ENCODE results near the gene WDR93. TPM values are rescaled to one million over a fixed set of nuclear protein-coding genes. Genes with fewer than 3 reads are reported as not detected.

The WDR93 gene
- total and polyA plus RNA-seq, 2 of the 4 experiments (the other 2 are of a cell fraction), result not detected

DNA sequence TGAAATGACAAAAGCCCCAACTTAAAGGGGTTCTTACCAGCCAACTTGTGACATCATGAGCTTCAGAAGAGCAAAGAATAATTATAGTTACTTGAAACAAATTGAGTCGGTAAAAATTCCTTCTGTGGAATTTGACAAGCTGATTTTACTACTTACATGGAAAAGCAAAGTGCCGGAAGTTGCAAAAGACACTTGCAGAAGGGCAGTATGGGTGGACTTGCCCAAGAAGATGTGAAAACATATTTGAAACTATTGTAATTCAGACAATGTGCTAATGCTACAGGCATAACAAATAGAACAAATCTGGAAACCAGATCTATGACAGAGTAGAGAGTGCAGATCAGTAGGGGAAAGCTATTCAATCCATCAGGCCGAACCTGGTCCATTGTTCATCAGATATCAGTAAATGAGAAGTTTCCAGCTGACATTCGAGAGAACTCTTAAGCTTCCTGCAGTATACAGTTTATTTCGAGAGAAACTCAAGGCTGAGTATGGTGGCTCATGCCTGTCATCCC, 32.9 kb upstream of the WDR93 start:
- H4K91ac ChIP-seq (ENCODE audit: insufficient read depth, low read depth, low read length), result no peak overlapping the region
- no peak overlapping the region for H3K23ac ChIP-seq (ENCODE audit: low read depth, low read length)
- H2AFZ ChIP-seq (replicated peaks; ENCODE audit: low read length, poor library complexity), result no peak overlapping the region
- no peak overlapping the region for H2BK15ac ChIP-seq (ENCODE audit: low read depth, low read length)
- no peak overlapping the region for H4K8ac ChIP-seq (ENCODE audit: low read depth in 2 of 2, low read length in 2 of 2)
- no peak overlapping the region for H2BK5ac ChIP-seq (ENCODE audit: low read depth, low read length, poor library complexity, severe bottlenecking)
- H3K27me3 ChIP-seq (ENCODE audit: control insufficient read depth, insufficient read depth, low read length), result no peaks in the 10 kb centered on the region
- POLR2A ChIA-PET (ENCODE audit: unreplicated experiment), result no interaction called here
- BruUV-seq (replicated peaks), result no TSS peak
- H3K36me3 ChIP-seq (ENCODE audit: control insufficient read depth, insufficient read depth, low read length), result no peaks in the 10 kb centered on the region
- H3K27ac ChIP-seq (ENCODE audit: insufficient read depth, low read length), result no peak overlapping the region
- no peaks in the 10 kb centered on the region for H3K9me3 ChIP-seq (ENCODE audit: control insufficient read depth, insufficient read depth, low read length)
- H3K4me3 ChIP-seq (ENCODE audit: insufficient read depth, low read depth, low read length), result no peak overlapping the region
- in situ Hi-C loops (cut with MboI; ENCODE audit: low sequenced_read_pairs) (no loop called here), dilution Hi-C loops (cut with HindIII; ENCODE audit: low sequenced_read_pairs, unreplicated experiment) (no loop called here), intact Hi-C loops (cut with micrococcal nuclease) (no loop called here)
- H3K18ac ChIP-seq (ENCODE audit: low read depth, low read length), result no peak overlapping the region
- no peak overlapping the region for H2BK120ac ChIP-seq (ENCODE audit: low read depth, low read length)
- TF ChIP-seq POLR2A (IDR thresholded peaks at IDR 0.05; ENCODE audit: low read depth, low read length) (no peak), MXI1 (IDR thresholded peaks at IDR 0.05; ENCODE audit: borderline replicate concordance, low read depth, low read length) (no peak)
- CTCF ChIA-PET, result interaction anchor here (0.5 to 1.1 kb wide), 2 partner anchors 8 to 13 kb away, joined by 3 read pairs; no protein-coding TSS in a partner anchor
- no peak overlapping the region for H2AK9ac ChIP-seq (replicated peaks; ENCODE audit: low read depth, low read length, poor library complexity)
- no peak overlapping the region for H2AK5ac ChIP-seq (ENCODE audit: low read depth, low read length)
- peaks cover 8% of the 10 kb centered on the region; the same call in 1 of the 2 replicates for H4K20me1 ChIP-seq (ENCODE audit: insufficient read depth, low read length)
- no peak for DNase-seq
- no peak overlapping the region for H3K56ac ChIP-seq (ENCODE audit: extremely low read depth, insufficient read depth, low read length)
- H2BK20ac ChIP-seq (ENCODE audit: low read depth, low read length), result no peak overlapping the region
- H3K9ac ChIP-seq (ENCODE audit: low read depth, low read length), result no peak overlapping the region
- H3K4ac ChIP-seq (ENCODE audit: low read depth, low read length), result no peak overlapping the region
- no peak for ATAC-seq (ENCODE audit: low read depth)
- H4K5ac ChIP-seq (ENCODE audit: low read depth, low read length), result no peak overlapping the region
- H3K4me2 ChIP-seq (ENCODE audit: low read depth, low read length), result no peak overlapping the region
- H3K14ac ChIP-seq (replicated peaks; ENCODE audit: low read depth, low read length), result no peak overlapping the region
- H3K79me1 ChIP-seq (ENCODE audit: low read depth in 1 of 2, low read length in 2 of 2), result peaks cover 11 to 30% of the 10 kb centered on the region in 2 experiments
- H3K9me1 ChIP-seq (ENCODE audit: insufficient read depth, low read length), result peaks cover 14% of the 10 kb centered on the region
- H3K4me1 ChIP-seq (ENCODE audit: control insufficient read depth, insufficient read depth, low read length), result peaks cover 11% of the 10 kb centered on the region
- 100% methylated on average over 1 of the region's 5 CpGs; no CpG with 5 or more reads in 1 of the 2 experiments for WGBS, 2 experiments (ENCODE audit: extremely low coverage in 2 of 2, insufficient read length in 1 of 2)

All from IMR-90 (cell line).